BLaER1 treated with 17β-estradiol and CSF1 and Interleukin-3, amounts not matched to agents 10 nM and 100 nM (cell line): ENCODE measurements around the gene NUBP1.

Experiments used
- H3K27ac ChIP-seq, 11 experiments: shearing (Covaris generic); formaldehyde crosslinking; 2 replicates each; pipeline ENCODE4 v1.8.1; 2022
- H3K27me3 ChIP-seq, 11 experiments: shearing (Covaris generic); formaldehyde crosslinking; 2 replicates each; pipeline ENCODE4 v1.8.1; 2022
- H3K36me3 ChIP-seq, 11 experiments: shearing (Covaris generic); formaldehyde crosslinking; 2 replicates each; pipeline ENCODE4 v1.8.1; 2022
- H3K4me1 ChIP-seq, 10 experiments: shearing (Covaris generic); formaldehyde crosslinking; 2 replicates each; pipeline ENCODE4 v1.8.1; 2022
- H3K4me2 ChIP-seq, 11 experiments: shearing (Covaris generic); formaldehyde crosslinking; 2 replicates each; pipeline ENCODE4 v1.8.1; 2022
- H3K4me3 ChIP-seq, 10 experiments: shearing (Covaris generic); formaldehyde crosslinking; 2 replicates each; pipeline ENCODE4 v1.8.1; 2022
- H3K9ac ChIP-seq, 11 experiments: shearing (Covaris generic); formaldehyde crosslinking; 2 replicates each; pipeline ENCODE4 v1.8.1; 2022
- H3K9me3 ChIP-seq, 11 experiments: shearing (Covaris generic); formaldehyde crosslinking; replicated peaks in 1 of 11; 2 replicates each; pipeline ENCODE4 v1.8.1; 2022
- H4K20me1 ChIP-seq, 11 experiments: shearing (Covaris generic); formaldehyde crosslinking; 2 replicates each; pipeline ENCODE4 v1.8.1; 2022
- Cebpa-rat ChIP-seq, 11 experiments: shearing (Covaris generic); IDR thresholded peaks; 2 replicates each; pipeline ENCODE4 v1.8.1; 2022

Gene NUBP1

GRCh38 chr16:10744370-10745030, 858 bp downstream of the NUBP1 start:
- no peaks in the 10 kb centered on the region for H3K9me3 ChIP-seq
- H3K9ac ChIP-seq, result peak overlapping the region; percentile 88 to 98 (median 95)
- H3K4me2 ChIP-seq, result peak overlapping the region; percentile 71 to 97 (median 92)
- H3K36me3 ChIP-seq, result peaks cover 13 to 42% (median 33%) of the 10 kb centered on the region in 11 experiments
- no peaks in the 10 kb centered on the region for H3K27me3 ChIP-seq
- peak overlapping the region; percentile 88 to 99 (median 97) for H3K27ac ChIP-seq
- H4K20me1 ChIP-seq, result peaks cover 0 to 12% (median 0%) of the 10 kb centered on the region in 11 experiments; a peak in 2 of 22 replicates
- no peak for TF ChIP-seq Cebpa-rat (IDR thresholded peaks at IDR 0.05)
- peaks cover 65 to 89% (median 73%) of the 10 kb centered on the region in 10 experiments for H3K4me1 ChIP-seq
- H3K4me3 ChIP-seq, result peak overlapping the region; percentile 51 to 75 (median 64)

- Histone ChIP-seq H4K20me1 (peaks cover 0 to 12% (median 0%) of the 10 kb centered on the region in 11 experiments; a peak in 2 of 22 replicates), H3K4me3 (no peak overlapping the region), H3K9me3 (no peaks in the 10 kb centered on the region), H3K27ac (peak overlapping the region in 1 of 11 experiments; percentile 6; a peak in 1 of 22 replicates), H3K4me1 (peaks cover 66 to 89% (median 77%) of the 10 kb centered on the region in 10 experiments), H3K36me3 (peaks cover 13 to 55% (median 47%) of the 10 kb centered on the region in 11 experiments), H3K9ac (no peak overlapping the region; a peak in 1 of 22 replicates), H3K27me3 (no peaks in the 10 kb centered on the region), H3K4me2 (peak overlapping the region; percentile 71 to 97 (median 92); a peak in 21 of 22 replicates)
- TF ChIP-seq Cebpa-rat (IDR thresholded peaks at IDR 0.05), result no peak
Observed at GRCh38 chr16:10745841-10746240, 2.2 kb downstream of the NUBP1 start.

DNA sequence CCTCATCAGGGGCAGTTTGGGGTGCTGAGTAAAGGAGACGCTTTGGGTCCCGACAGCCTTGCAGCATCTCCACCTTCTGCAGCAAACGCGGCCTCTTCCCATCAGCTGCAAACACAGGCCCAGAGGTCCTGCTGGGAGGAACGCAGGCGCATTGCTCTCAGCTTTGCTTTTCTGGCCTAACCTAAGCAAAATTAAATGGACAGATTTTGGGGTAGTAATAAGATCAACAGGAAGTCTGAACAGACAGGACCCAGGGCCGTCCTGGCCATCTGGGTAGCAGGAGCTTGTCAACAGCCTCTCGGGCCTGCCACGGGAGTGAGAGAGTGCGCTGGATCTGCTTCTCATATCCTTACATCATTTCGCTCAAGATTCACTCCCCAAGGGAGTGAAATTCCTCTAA, 7.2 kb downstream of the NUBP1 start:
- TF ChIP-seq Cebpa-rat (IDR thresholded peaks at IDR 0.05), result no peak
- Histone ChIP-seq H3K4me1 (peaks cover 82 to 99% (median 87%) of the 10 kb centered on the region in 10 experiments), H3K4me3 (no peak overlapping the region), H3K9me3 (no peaks in the 10 kb centered on the region), H3K9ac (peak overlapping the region in 4 of 11 experiments; percentile 6 to 89 (median 78); a peak in 7 of 22 replicates), H3K4me2 (peak overlapping the region in 6 of 11 experiments; percentile 13 to 99 (median 92); a peak in 11 of 22 replicates), H3K27me3 (no peaks in the 10 kb centered on the region), H3K36me3 (peaks cover 18 to 84% (median 56%) of the 10 kb centered on the region in 11 experiments), H4K20me1 (peaks cover 0 to 10% (median 0%) of the 10 kb centered on the region in 11 experiments; a peak in 2 of 22 replicates), H3K27ac (peak overlapping the region in 6 of 11 experiments; percentile 17 to 96 (median 79); a peak in 10 of 22 replicates)

- Histone ChIP-seq H4K20me1 (peaks cover 0 to 6% (median 0%) of the 10 kb centered on the region in 11 experiments; a peak in 1 of 22 replicates), H3K27me3 (no peaks in the 10 kb centered on the region), H3K27ac (peak overlapping the region in 7 of 11 experiments; percentile 17 to 96 (median 81); a peak in 8 of 22 replicates), H3K4me3 (no peak overlapping the region), H3K4me2 (peak overlapping the region in 7 of 11 experiments; percentile 88 to 99 (median 94); a peak in 11 of 22 replicates), H3K36me3 (peaks cover 23 to 84% (median 57%) of the 10 kb centered on the region in 11 experiments), H3K9me3 (no peaks in the 10 kb centered on the region), H3K9ac (peak overlapping the region in 1 of 11 experiments; percentile 89; a peak in 1 of 22 replicates), H3K4me1 (peaks cover 82 to 99% (median 87%) of the 10 kb centered on the region in 10 experiments)
- no peak for TF ChIP-seq Cebpa-rat (IDR thresholded peaks at IDR 0.05)
Observed at GRCh38 chr16:10751291-10751697, 7.7 kb downstream of the NUBP1 start.

DNA sequence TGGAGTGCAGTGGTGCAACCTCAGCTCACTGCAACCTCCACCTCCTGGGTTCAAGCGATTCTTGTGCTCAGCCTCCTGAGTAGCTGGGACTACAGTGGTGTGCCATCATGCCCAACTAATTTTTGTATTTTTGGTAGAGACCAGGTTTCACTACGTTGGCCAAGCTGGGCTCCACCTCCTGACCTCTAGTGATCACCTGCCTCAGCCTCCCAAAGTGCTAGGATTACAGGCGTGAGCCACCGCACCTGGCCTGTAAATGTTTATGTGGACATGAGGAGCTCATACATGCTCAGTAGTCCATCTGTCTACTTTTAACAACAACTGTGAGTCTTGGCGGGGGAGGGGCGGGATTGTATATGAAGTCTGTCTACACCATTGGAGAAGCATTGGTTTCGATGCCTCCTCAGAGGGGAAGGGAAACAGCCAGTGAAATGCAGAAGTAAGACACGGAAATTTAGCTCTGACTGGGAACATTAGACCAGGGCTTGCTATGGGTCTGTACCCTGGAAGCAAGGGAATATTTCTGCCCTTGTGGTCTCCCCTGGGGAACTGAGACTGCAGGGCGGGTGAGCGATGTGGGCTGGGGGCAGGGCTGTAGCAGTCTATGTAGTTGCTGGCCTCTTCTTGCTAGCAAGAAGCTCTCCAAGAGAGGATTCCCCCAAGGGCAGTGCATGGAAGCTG, 9.3 kb downstream of the NUBP1 start:
- H3K4me2 ChIP-seq, result peak overlapping the region; percentile 88 to 99 (median 95)
- TF ChIP-seq Cebpa-rat (IDR thresholded peaks at IDR 0.05), result no peak
- H3K27ac ChIP-seq, result peak overlapping the region; percentile 56 to 90 (median 72); a peak in 21 of 22 replicates
- 0 out of 22 replicates have a peak, but pooled peaks cover 0 to 5% (median 0%) of the 10 kb centered on the region in 11 experiments for H4K20me1 ChIP-seq
- H3K27me3 ChIP-seq, result no peaks in the 10 kb centered on the region
- peak overlapping the region in 8 of 10 experiments; percentile 20 to 62 (median 40); a peak in 12 of 20 replicates for H3K4me3 ChIP-seq
- peaks cover 87 to 99% (median 90%) of the 10 kb centered on the region in 10 experiments for H3K4me1 ChIP-seq
- H3K9ac ChIP-seq, result peak overlapping the region; percentile 40 to 68 (median 62); a peak in 20 of 22 replicates
- peaks cover 27 to 84% (median 57%) of the 10 kb centered on the region in 11 experiments for H3K36me3 ChIP-seq
- no peaks in the 10 kb centered on the region for H3K9me3 ChIP-seq

DNA sequence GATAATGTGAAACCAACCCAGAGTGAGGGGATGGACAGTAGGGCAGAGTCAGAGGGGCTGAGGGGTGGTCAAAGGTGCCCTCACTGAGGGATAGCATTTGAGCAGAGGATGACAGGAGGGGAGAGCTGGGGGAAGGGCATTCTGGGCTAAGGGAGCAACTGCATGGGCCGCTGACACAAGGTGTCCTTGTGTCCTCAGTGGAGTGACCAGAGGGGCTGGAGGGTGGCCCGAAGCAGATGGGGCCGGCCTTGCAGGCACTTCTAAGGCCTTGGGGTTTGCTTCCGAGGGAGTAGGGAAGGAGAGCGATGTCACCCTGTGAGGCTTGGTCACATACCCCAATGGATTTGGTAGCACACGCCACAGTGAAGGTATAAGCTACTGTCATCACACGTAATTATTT, 10.0 kb downstream of the NUBP1 start:
- peaks cover 28 to 84% (median 57%) of the 10 kb centered on the region in 11 experiments for H3K36me3 ChIP-seq
- H3K4me3 ChIP-seq, result peak overlapping the region in 8 of 10 experiments; percentile 20 to 62 (median 40); a peak in 12 of 20 replicates
- TF ChIP-seq Cebpa-rat (IDR thresholded peaks at IDR 0.05), result no peak
- H3K27me3 ChIP-seq, result no peaks in the 10 kb centered on the region
- H3K9ac ChIP-seq, result peak overlapping the region; percentile 40 to 68 (median 62); a peak in 21 of 22 replicates
- peaks cover 0 to 5% (median 0%) of the 10 kb centered on the region in 11 experiments; a peak in 1 of 22 replicates for H4K20me1 ChIP-seq
- H3K4me1 ChIP-seq, result peaks cover 81 to 96% (median 87%) of the 10 kb centered on the region in 10 experiments
- peak overlapping the region; percentile 88 to 99 (median 95) for H3K4me2 ChIP-seq
- peak overlapping the region; percentile 56 to 90 (median 72); a peak in 21 of 22 replicates for H3K27ac ChIP-seq
- H3K9me3 ChIP-seq, result no peaks in the 10 kb centered on the region

GRCh38 chr16:10754941-10755340, 11.3 kb downstream of the NUBP1 start:
- H3K4me3 ChIP-seq, result no peak overlapping the region
- peak overlapping the region in 6 of 11 experiments; percentile 27 to 90 (median 78); a peak in 8 of 22 replicates for H3K27ac ChIP-seq

DNA sequence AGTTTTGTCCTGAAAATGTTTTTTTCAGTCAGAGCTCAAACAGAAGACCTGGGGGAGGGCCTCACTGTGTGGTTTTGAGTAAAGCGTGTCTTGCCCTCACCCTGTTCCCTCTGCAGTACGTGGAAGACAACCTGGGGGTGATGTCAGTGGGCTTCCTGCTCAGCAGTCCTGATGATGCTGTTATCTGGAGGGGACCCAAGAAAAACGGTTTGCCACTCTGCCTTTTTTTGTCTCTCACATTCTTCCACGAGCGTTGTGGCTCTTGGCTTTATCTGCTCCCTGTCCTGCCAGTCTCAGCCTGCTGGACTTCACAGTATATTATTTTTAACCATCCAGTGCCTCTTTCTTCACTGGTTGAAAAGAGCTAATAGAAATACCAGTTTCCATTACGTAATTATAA, 12.9 kb downstream of the NUBP1 start:
- peaks cover 75 to 97% (median 89%) of the 10 kb centered on the region in 10 experiments for H3K4me1 ChIP-seq
- no peaks in the 10 kb centered on the region for H3K9me3 ChIP-seq
- no peak overlapping the region for H3K4me3 ChIP-seq
- H3K27me3 ChIP-seq, result no peaks in the 10 kb centered on the region
- peaks cover 0 to 5% (median 0%) of the 10 kb centered on the region in 11 experiments; a peak in 2 of 22 replicates for H4K20me1 ChIP-seq
- peak overlapping the region; percentile 8 to 99 (median 65); a peak in 21 of 22 replicates for H3K4me2 ChIP-seq
- peak overlapping the region in 4 of 11 experiments; percentile 13 to 36 (median 22); a peak in 4 of 22 replicates for H3K9ac ChIP-seq
- no peak for TF ChIP-seq Cebpa-rat (IDR thresholded peaks at IDR 0.05)
- H3K36me3 ChIP-seq, result peaks cover 51 to 84% (median 61%) of the 10 kb centered on the region in 11 experiments
- 0 out of 22 replicates have a peak overlapping the region, but pooled peaks of 1 of the 11 experiments have one; percentile 19 for H3K27ac ChIP-seq

More at GRCh38 chr16:10754941-10755340, 11.3 kb downstream of the NUBP1 start:
- Histone ChIP-seq H3K9ac (peak overlapping the region in 2 of 11 experiments; percentile 9 to 11; a peak in 1 of 22 replicates), H3K4me2 (peak overlapping the region; percentile 88 to 99 (median 95); a peak in 21 of 22 replicates), H3K4me1 (peaks cover 75 to 96% (median 87%) of the 10 kb centered on the region in 10 experiments), H3K9me3 (no peaks in the 10 kb centered on the region), H4K20me1 (peaks cover 0 to 5% (median 0%) of the 10 kb centered on the region in 11 experiments; a peak in 2 of 22 replicates), H3K36me3 (peaks cover 41 to 84% (median 57%) of the 10 kb centered on the region in 11 experiments), H3K27me3 (no peaks in the 10 kb centered on the region)
- TF ChIP-seq Cebpa-rat (IDR thresholded peaks at IDR 0.05), result no peak
